ENCODE data around the gene POU2F2. TPM values are rescaled to one million over a fixed set of nuclear protein-coding genes. Genes with fewer than 3 reads are reported as not detected.
A peak's percentile ranks its signal among the peaks of the same experiment; 100 is the strongest.

POU2F2 gene
- total RNA-seq, 1 experiment from 2014 or later, result 2.9 TPM

- H4K20me1 ChIP-seq (ENCODE audit: insufficient read depth), result no peaks in the 10 kb centered on the region
- H3K79me2 ChIP-seq (ENCODE audit: low read depth), result no peaks in the 10 kb centered on the region
- H3K27ac ChIP-seq, result no peak overlapping the region
- no peak overlapping the region for H3K4me2 ChIP-seq
- ChIA-PET CTCF (interaction anchor here (0.6 kb wide), 1 partner anchor 143 kb away, joined by 4 read pairs; no protein-coding TSS in a partner anchor), POLR2A (ENCODE audit: unreplicated experiment) (no interaction called here)
- no peaks in the 10 kb centered on the region for H3K9me2 ChIP-seq (ENCODE audit: insufficient read depth)
- H2AFZ ChIP-seq, result no peak overlapping the region
- no peaks in the 10 kb centered on the region for H3K9me3 ChIP-seq (ENCODE audit: insufficient read depth, low read depth)
- H3K4me3 ChIP-seq, result no peak overlapping the region
- H3K4me1 ChIP-seq (replicated peaks; ENCODE audit: insufficient read depth), result peaks cover 27% of the 10 kb centered on the region
- peaks cover 26% of the 10 kb centered on the region for H3F3A ChIP-seq (ENCODE audit: insufficient read depth, low read depth)
- TF ChIP-seq EZH2 (IDR thresholded peaks at IDR 0.05; ENCODE audit: low read depth), result no peak
- TF ChIP-seq, protein P1, sequence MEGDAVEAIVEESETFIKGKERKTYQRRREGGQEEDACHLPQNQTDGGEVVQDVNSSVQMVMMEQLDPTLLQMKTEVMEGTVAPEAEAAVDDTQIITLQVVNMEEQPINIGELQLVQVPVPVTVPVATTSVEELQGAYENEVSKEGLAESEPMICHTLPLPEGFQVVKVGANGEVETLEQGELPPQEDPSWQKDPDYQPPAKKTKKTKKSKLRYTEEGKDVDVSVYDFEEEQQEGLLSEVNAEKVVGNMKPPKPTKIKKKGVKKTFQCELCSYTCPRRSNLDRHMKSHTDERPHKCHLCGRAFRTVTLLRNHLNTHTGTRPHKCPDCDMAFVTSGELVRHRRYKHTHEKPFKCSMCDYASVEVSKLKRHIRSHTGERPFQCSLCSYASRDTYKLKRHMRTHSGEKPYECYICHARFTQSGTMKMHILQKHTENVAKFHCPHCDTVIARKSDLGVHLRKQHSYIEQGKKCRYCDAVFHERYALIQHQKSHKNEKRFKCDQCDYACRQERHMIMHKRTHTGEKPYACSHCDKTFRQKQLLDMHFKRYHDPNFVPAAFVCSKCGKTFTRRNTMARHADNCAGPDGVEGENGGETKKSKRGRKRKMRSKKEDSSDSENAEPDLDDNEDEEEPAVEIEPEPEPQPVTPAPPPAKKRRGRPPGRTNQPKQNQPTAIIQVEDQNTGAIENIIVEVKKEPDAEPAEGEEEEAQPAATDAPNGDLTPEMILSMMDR (conservative IDR thresholded peaks at IDR 0.05), result no peak
- intact Hi-C loops (cut with micrococcal nuclease; ENCODE audit: unreplicated experiment), result no loop called here
- no TSS peak for BruUV-seq (replicated peaks)
- DNase-seq, result no peak
- H3K36me3 ChIP-seq (ENCODE audit: low read depth), result no peaks in the 10 kb centered on the region
- H3K27me3 ChIP-seq (ENCODE audit: insufficient read depth, low read depth), result no peaks in the 10 kb centered on the region
Measured at GRCh38 chr19:42115219-42115618, 17.0 kb downstream of the POU2F2 start.

DNA sequence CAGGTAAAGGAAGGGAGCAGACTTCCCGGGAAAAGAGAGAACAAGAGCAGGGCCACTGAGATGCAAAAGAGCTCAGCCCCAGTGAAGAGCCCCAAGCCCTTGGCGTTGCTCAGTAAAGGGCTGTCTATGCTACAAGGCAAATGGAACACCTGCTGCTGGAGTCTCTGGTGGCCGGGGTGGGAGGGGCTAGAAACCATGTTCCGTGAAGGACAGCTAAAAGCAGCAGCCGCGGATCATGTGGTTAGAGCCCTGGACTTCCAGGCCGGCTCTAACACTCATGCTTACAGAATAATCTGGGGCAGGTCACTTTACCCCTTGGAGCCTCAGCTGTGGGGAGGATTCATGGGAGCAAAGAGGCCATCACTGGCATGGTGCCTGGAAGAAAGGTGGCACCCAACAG lies 17.8 kb downstream of the POU2F2 start:
- TF ChIP-seq, protein P1 (conservative IDR thresholded peaks at IDR 0.05), result no peak
- TF ChIP-seq EZH2 (IDR thresholded peaks at IDR 0.05; ENCODE audit: low read depth), result no peak
- Histone ChIP-seq H3K27ac (peak overlapping the region; percentile 72), H3K9me2 (ENCODE audit: insufficient read depth) (no peaks in the 10 kb centered on the region), H2AFZ (no peak overlapping the region), H3K4me1 (replicated peaks; ENCODE audit: insufficient read depth) (peaks cover 27% of the 10 kb centered on the region), H3K79me2 (ENCODE audit: low read depth) (no peaks in the 10 kb centered on the region), H3K36me3 (ENCODE audit: low read depth) (no peaks in the 10 kb centered on the region), H3K4me3 (no peak overlapping the region), H3K9me3 (ENCODE audit: insufficient read depth, low read depth) (no peaks in the 10 kb centered on the region), H3F3A (ENCODE audit: insufficient read depth, low read depth) (peaks cover 26% of the 10 kb centered on the region), H4K20me1 (ENCODE audit: insufficient read depth) (no peaks in the 10 kb centered on the region), H3K27me3 (ENCODE audit: insufficient read depth, low read depth) (no peaks in the 10 kb centered on the region), H3K4me2 (peak overlapping the region; percentile 56)
- intact Hi-C loops (cut with micrococcal nuclease; ENCODE audit: unreplicated experiment), result loop anchor here (5.0 kb wide), 1 partner anchor 128 kb away; the partner anchor contains the start of gene GSK3A
- DNase-seq, result no peak
- POLR2A ChIA-PET (ENCODE audit: unreplicated experiment), result no interaction called here
- CTCF ChIA-PET, result interaction anchor here (0.6 to 1.0 kb wide), 2 partner anchors 166 to 336 kb away, joined by 3 to 4 read pairs; no protein-coding TSS in a partner anchor
- BruUV-seq (replicated peaks), result no TSS peak

- POLR2A ChIA-PET (ENCODE audit: unreplicated experiment), result interaction anchor here (0.7 kb wide), 1 partner anchor 59 kb away, joined by 3 read pairs; no protein-coding TSS in a partner anchor
- Histone ChIP-seq H3K36me3 (ENCODE audit: low read depth) (no peaks in the 10 kb centered on the region), H3K9me2 (ENCODE audit: insufficient read depth) (no peaks in the 10 kb centered on the region), H2AFZ (no peak overlapping the region), H4K20me1 (ENCODE audit: insufficient read depth) (no peaks in the 10 kb centered on the region), H3F3A (ENCODE audit: insufficient read depth, low read depth) (peaks cover 26% of the 10 kb centered on the region), H3K27ac (peak overlapping the region; percentile 72), H3K27me3 (ENCODE audit: insufficient read depth, low read depth) (no peaks in the 10 kb centered on the region), H3K79me2 (ENCODE audit: low read depth) (no peaks in the 10 kb centered on the region), H3K4me3 (no peak overlapping the region; the same call in 1 of the 2 replicates), H3K4me1 (replicated peaks; ENCODE audit: insufficient read depth) (peaks cover 27% of the 10 kb centered on the region), H3K4me2 (peak overlapping the region; percentile 56), H3K9me3 (ENCODE audit: insufficient read depth, low read depth) (no peaks in the 10 kb centered on the region)
- intact Hi-C loops (cut with micrococcal nuclease; ENCODE audit: unreplicated experiment), result loop anchor here (5.0 kb wide), 1 partner anchor 129 kb away; the partner anchor contains the start of gene GSK3A
- CTCF ChIA-PET, result interaction anchor here (0.5 to 1.0 kb wide), 4 partner anchors 63 to 895 kb away, joined by 3 to 7 read pairs (median 4); no protein-coding TSS in a partner anchor
- TF ChIP-seq, protein P1 (conservative IDR thresholded peaks at IDR 0.05), result peak; percentile 40; the same call in 1 of the 2 replicates
- TF ChIP-seq EZH2 (IDR thresholded peaks at IDR 0.05; ENCODE audit: low read depth), result no peak
- no TSS peak for BruUV-seq (replicated peaks)
- peak; percentile 49 to 91 for DNase-seq
Measured at GRCh38 chr19:42113641-42114348, 18.5 kb downstream of the POU2F2 start.
